Measurements from ENCODE around the gene ELAVL2.

Gene ELAVL2

DNA sequence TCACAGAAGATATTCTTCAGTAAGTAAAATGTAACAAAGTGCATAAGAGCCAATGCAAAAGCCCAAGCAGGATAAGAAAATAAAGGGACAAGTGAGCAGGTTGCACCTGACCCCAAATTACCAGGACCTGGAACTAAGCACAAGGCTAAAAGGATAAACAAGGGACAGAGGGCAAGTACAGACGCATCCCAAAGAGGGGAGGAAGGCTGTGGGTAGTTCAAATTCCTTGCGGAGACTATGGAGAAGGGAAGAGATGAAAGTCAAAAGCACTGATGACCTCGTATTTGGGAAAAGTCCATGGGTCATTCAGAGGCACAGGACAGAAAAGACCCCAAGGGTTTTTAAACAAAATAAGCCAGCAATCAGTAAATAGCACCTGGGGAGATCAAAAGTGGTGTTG lies 11.8 kb downstream of the ELAVL2 start:
- peaks cover 26% of the 10 kb centered on the region for H3K27me3 Mint-ChIP-seq (ENCODE audit: low read depth, poor library complexity)
- no peak for DNase-seq
- H3K4me3 Mint-ChIP-seq = no peak overlapping the region
- no peaks in the 10 kb centered on the region for H3K36me3 Mint-ChIP-seq (ENCODE audit: low read depth)
- TF ChIP-seq, protein P1, sequence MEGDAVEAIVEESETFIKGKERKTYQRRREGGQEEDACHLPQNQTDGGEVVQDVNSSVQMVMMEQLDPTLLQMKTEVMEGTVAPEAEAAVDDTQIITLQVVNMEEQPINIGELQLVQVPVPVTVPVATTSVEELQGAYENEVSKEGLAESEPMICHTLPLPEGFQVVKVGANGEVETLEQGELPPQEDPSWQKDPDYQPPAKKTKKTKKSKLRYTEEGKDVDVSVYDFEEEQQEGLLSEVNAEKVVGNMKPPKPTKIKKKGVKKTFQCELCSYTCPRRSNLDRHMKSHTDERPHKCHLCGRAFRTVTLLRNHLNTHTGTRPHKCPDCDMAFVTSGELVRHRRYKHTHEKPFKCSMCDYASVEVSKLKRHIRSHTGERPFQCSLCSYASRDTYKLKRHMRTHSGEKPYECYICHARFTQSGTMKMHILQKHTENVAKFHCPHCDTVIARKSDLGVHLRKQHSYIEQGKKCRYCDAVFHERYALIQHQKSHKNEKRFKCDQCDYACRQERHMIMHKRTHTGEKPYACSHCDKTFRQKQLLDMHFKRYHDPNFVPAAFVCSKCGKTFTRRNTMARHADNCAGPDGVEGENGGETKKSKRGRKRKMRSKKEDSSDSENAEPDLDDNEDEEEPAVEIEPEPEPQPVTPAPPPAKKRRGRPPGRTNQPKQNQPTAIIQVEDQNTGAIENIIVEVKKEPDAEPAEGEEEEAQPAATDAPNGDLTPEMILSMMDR (IDR thresholded peaks at IDR 0.05) = no peak
- no peaks in the 10 kb centered on the region for H3K9me3 Mint-ChIP-seq
- H3K27ac Mint-ChIP-seq = no peak overlapping the region
- H3K4me1 Mint-ChIP-seq = peaks cover 17% of the 10 kb centered on the region

DNA sequence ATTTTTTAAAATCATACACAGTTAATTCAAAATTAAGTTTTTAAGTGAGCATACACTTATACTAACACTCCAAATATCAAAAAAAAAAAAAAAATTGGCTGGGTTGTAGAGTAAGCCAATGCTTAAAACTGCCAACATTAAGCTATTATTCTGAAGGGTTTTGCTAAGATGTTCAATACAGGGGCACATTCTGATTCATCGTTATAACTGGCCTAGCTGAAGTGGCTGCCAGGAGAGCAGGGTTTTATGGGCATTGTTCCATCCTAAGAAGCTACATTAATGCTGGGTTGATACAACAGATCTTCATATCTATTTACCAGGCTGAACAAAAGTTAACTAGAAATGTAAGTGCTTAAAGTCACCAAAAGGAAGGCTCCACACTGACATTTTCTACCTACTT lies 13.4 kb downstream of the ELAVL2 start:
- H3K9me3 Mint-ChIP-seq = no peaks in the 10 kb centered on the region
- no peak for DNase-seq
- peaks cover 13% of the 10 kb centered on the region for H3K27me3 Mint-ChIP-seq (ENCODE audit: low read depth, poor library complexity)
- H3K36me3 Mint-ChIP-seq (ENCODE audit: low read depth) = no peaks in the 10 kb centered on the region
- no peak overlapping the region for H3K27ac Mint-ChIP-seq
- no peak overlapping the region for H3K4me3 Mint-ChIP-seq
- TF ChIP-seq, protein P1 (IDR thresholded peaks at IDR 0.05) = no peak
- H3K4me1 Mint-ChIP-seq = peaks cover 17% of the 10 kb centered on the region

DNA sequence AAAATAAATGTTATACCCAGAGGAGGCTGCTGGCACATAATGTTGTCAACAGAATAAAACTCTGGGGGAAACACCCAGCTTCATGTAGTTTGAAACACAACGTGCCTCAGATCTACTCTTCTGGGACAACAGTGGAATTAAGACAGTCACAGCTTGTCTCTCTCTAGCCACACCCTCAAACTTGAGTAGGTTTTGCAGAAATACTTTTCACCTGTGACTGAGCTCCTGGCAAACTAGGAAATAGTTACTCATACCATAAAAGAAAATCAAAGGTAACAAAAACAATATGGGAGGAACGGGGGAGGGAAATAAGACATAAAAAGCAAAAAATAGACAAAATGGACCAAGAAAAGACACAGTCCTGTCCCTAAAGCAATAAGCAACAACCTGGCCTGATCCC lies 14.4 kb downstream of the ELAVL2 start:
- no peak overlapping the region for H3K27ac Mint-ChIP-seq
- peaks cover 17% of the 10 kb centered on the region for H3K4me1 Mint-ChIP-seq
- no peak overlapping the region for H3K4me3 Mint-ChIP-seq
- H3K36me3 Mint-ChIP-seq (ENCODE audit: low read depth) = no peaks in the 10 kb centered on the region
- no peaks in the 10 kb centered on the region for H3K9me3 Mint-ChIP-seq
- TF ChIP-seq, protein P1 (IDR thresholded peaks at IDR 0.05) = no peak
- no peak for DNase-seq
- peaks cover 11% of the 10 kb centered on the region for H3K27me3 Mint-ChIP-seq (ENCODE audit: low read depth, poor library complexity)

DNA sequence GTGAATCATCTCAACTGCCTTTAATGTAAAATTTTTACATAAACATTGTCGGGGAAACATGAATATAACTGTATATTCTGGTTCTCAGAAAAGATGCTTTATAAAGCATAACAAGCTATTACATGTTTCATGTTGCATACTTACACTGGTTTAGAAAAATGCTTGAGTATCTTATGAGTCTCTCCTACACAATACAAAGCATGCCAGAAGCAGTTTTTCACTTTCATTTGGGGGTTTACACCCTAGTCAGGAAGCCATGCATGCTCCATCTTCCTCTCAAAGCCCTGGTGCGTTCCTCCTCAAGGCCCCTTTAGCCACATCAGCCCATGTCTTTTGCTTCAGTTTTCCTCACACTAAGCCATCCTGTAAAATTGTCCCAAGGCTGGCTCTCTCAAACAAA lies 22.8 kb downstream of the ELAVL2 start:
- Mint-ChIP-seq H3K27ac (no peak overlapping the region), H3K4me1 (no peaks in the 10 kb centered on the region)

DNA sequence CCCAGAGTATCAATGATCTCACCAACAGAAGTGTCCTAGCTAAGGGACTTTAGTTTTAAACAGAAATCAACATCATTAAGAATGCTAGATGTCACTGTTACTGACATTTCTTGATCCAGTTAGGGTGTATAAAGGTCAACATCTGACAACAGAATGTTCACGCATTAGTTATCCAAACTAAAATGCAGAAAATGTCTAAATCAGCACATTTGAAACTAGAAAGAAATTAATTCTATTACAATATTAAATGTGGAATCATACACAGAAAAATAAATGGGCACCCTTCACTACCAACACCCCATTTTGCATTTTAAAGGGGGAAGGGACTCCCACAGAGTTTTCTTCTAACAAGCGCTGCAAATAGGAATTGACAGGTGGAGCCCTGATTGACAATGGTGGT lies 24.5 kb downstream of the ELAVL2 start:
- no peaks in the 10 kb centered on the region for H3K36me3 Mint-ChIP-seq (ENCODE audit: low read depth)
- H3K9me3 Mint-ChIP-seq = no peaks in the 10 kb centered on the region
- H3K4me1 Mint-ChIP-seq = peaks cover 8% of the 10 kb centered on the region
- no peak overlapping the region for H3K4me3 Mint-ChIP-seq
- no peak for DNase-seq
- H3K27ac Mint-ChIP-seq = no peak overlapping the region
- TF ChIP-seq, protein P1 (IDR thresholded peaks at IDR 0.05) = no peak
- H3K27me3 Mint-ChIP-seq (ENCODE audit: low read depth, poor library complexity) = no peaks in the 10 kb centered on the region

More for the DNA sequence above, 22.8 kb downstream of the ELAVL2 start:
- H3K4me3 Mint-ChIP-seq = no peak overlapping the region
- TF ChIP-seq, protein P1 (IDR thresholded peaks at IDR 0.05) = no peak
- DNase-seq = no peak
- no peaks in the 10 kb centered on the region for H3K27me3 Mint-ChIP-seq (ENCODE audit: low read depth, poor library complexity)
- no peaks in the 10 kb centered on the region for H3K36me3 Mint-ChIP-seq (ENCODE audit: low read depth)
- no peaks in the 10 kb centered on the region for H3K9me3 Mint-ChIP-seq

DNA sequence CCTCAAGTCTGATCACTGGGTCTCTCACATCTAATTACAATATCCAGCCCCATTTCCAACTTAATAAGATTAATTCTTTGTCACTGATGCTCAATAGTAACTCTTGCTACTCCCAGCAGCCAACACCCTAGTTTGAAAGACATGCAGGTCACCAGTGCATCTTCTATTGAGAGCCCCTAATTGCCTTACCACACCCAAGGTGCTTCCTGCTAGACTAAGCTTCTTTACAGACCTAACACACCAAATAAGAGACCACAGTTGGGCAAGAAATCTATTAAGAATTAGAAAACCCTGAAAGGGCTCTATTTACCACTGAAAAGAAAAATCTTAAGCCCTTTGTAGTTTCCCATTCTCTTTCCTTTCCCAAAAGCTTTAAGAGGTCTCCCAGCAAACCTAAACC lies 26.5 kb downstream of the ELAVL2 start:
- no peak for DNase-seq
- Mint-ChIP-seq H3K9me3 (no peaks in the 10 kb centered on the region), H3K27me3 (ENCODE audit: low read depth, poor library complexity) (no peaks in the 10 kb centered on the region), H3K27ac (no peak overlapping the region), H3K4me3 (no peak overlapping the region), H3K36me3 (ENCODE audit: low read depth) (no peaks in the 10 kb centered on the region), H3K4me1 (peaks cover 8% of the 10 kb centered on the region)
- TF ChIP-seq, protein P1 (IDR thresholded peaks at IDR 0.05) = no peak

All from nephron progenitor cell (in vitro differentiated cells).